Activated CD4-positive, alpha-beta T cell treated with anti-CD3 and anti-CD28 coated beads, Interleukin-2, amount 10 ng/mL, durations not matched to agents 7 days and 5 days (primary cell): ENCODE data around the gene GYS2. TPM values are rescaled to one million over a fixed set of nuclear protein-coding genes. Genes with fewer than 3 reads are reported as not detected.

Source experiments
- total RNA-seq, 2 experiments: library from RNA; stranded (reverse); gene quantifications; one replicate each; pipeline ENCODE4 v1.2.3, GENCODE V29; 2021

The GYS2 gene
- total RNA-seq, 2 experiments from 2014 or later: not detected

Other genes with a start within 250 kb of the GYS2 start
- not detected for gene IAPP, start 231.9 kb downstream of the GYS2 start, total RNA-seq
- 10 to 100 TPM; 24.2 to 25.3 TPM for gene PYROXD1, start 167.2 kb downstream of the GYS2 start, total RNA-seq
- gene RECQL, start 103.2 kb downstream of the GYS2 start, total RNA-seq: 10 to 100 TPM; 88.3 to 95.8 TPM
- 10 to 100 TPM; 40.7 to 45.6 TPM for gene GOLT1B, start 103.1 kb downstream of the GYS2 start, total RNA-seq
- under 1 TPM in 1 of 2 experiments, not detected in 1; 0.12 TPM for gene SPX, start 78.6 kb downstream of the GYS2 start, total RNA-seq
- gene LDHB, start 53.0 kb upstream of the GYS2 start, total RNA-seq: 1,000 to 10,000 TPM in 1 of 2 experiments, 100 to 1,000 TPM in 1; 819 to 1,195 TPM
- not detected for gene KCNJ8, start 169.9 kb upstream of the GYS2 start, total RNA-seq